Activated CD4-positive, alpha-beta T cell treated with anti-CD3 and anti-CD28 coated beads for 36 hours (primary cell): ENCODE results near the gene CDC14C. TPM values are rescaled to one million over a fixed set of nuclear protein-coding genes. Genes with fewer than 3 reads are reported as not detected.
"Not testable (repeated sequence)": the region's sequence is repeated elsewhere in the genome, so short reads cannot be mapped to it uniquely, and the experiment has no call there.

Experiments
- ATAC-seq: fragments of 200-7000 bp; cut with Tn5 transposase; one replicate; pipeline ENCODE4 v1.10.0; 2021; ENCODE audit warnings: mild to moderate bottlenecking, moderate library complexity
- CTCF ChIA-PET: fragments of 350-600 bp; sonication (Branson Sonifier 250); formaldehyde crosslinking; loops from one replicate; lab custom pipeline; 2021; ENCODE audit warnings: antibody characterized with exemption; lab: Charles Lee
- POLR2A ChIA-PET: fragments of 350-600 bp; sonication (Branson Sonifier 250); formaldehyde crosslinking; loops from one replicate; lab custom pipeline; 2021; ENCODE audit warnings: antibody characterized with exemption, inconsistent platforms; lab: Charles Lee
- DNase-seq: peaks from one replicate; pipeline ENCODE4 v3.0.0-alpha.2; 2020
- H3K27ac Mint-ChIP-seq: one replicate; pipeline ENCODE4 v1.8.0; 2021; ENCODE audit warnings: mixed read lengths
- H3K27me3 Mint-ChIP-seq: one replicate; pipeline ENCODE4 v1.8.0; 2021; ENCODE audit warnings: mixed read lengths
- H3K36me3 Mint-ChIP-seq: one replicate; pipeline ENCODE4 v1.8.0; 2021; ENCODE audit warnings: low read depth, mixed read lengths
- H3K4me1 Mint-ChIP-seq: one replicate; pipeline ENCODE4 v1.8.0; 2021; ENCODE audit warnings: mixed read lengths
- H3K4me3 Mint-ChIP-seq: one replicate; pipeline ENCODE4 v1.8.0; 2021; ENCODE audit warnings: mild to moderate bottlenecking, moderate library complexity, mixed read lengths
- H3K9me3 Mint-ChIP-seq: one replicate; pipeline ENCODE4 v1.8.0; 2021; ENCODE audit warnings: low read depth, mixed read lengths
- intact Hi-C, 2 experiments: fragments of 100-400 bp; cut with DNase I in 1 of 2; cut with micrococcal nuclease in 1 of 2; formaldehyde crosslinking; loops; one replicate each; pipeline versions ENCODE4 v1.14.2 to v1.15.1; 2022 to 2024; cut with DNase I, micrococcal nuclease
- total RNA-seq, 2 experiments: library from RNA; stranded (reverse); gene quantifications; one replicate each; pipeline ENCODE4 v1.2.3, GENCODE V29; 2021

The CDC14C gene
- not detected for total RNA-seq

GRCh38 chr7:48924433-48924832 lies at the start of gene CDC14C:
CDC14C (plus strand) TSS chr7:48924547; CDS start chr7:48924673, 126 bp downstream.
- POLR2A ChIA-PET = no interaction called here
- Mint-ChIP-seq H3K4me3 (no peak within 1 kb of the TSS), H3K9me3 (no peaks in the 10 kb centered on the region), H3K27me3 (no peaks in the 10 kb centered on the region), H3K4me1 (no peaks in the 10 kb centered on the region), H3K36me3 (no peaks in the 10 kb centered on the region), H3K27ac (no peak within 1 kb of the TSS)
- ATAC-seq = no peak
- DNase-seq = no peak
- intact Hi-C loops = no loop called here
- CTCF ChIA-PET = no interaction called here

- ChIA-PET CTCF (no interaction called here), POLR2A (no interaction called here)
- Mint-ChIP-seq H3K27me3 (no peaks in the 10 kb centered on the region), H3K36me3 (no peaks in the 10 kb centered on the region), H3K4me3 (no peak overlapping the region), H3K27ac (no peak overlapping the region), H3K9me3 (no peaks in the 10 kb centered on the region), H3K4me1 (no peaks in the 10 kb centered on the region)
- DNase-seq = peak; percentile 34
- intact Hi-C loops = loop anchor here in 1 of 2 experiments (2.0 kb wide), 1 partner anchor 576 kb away; no protein-coding TSS in a partner anchor
- ATAC-seq = no peak
These were observed 49.1 kb upstream of the CDC14C start for GRCh38 chr7:48875045-48875916.

GRCh38 chr7:48876087-48876486 lies 48.3 kb upstream of the CDC14C start:
- Mint-ChIP-seq H3K9me3 (no peaks in the 10 kb centered on the region), H3K27ac (no peak overlapping the region), H3K36me3 (no peaks in the 10 kb centered on the region), H3K4me1 (no peaks in the 10 kb centered on the region), H3K27me3 (no peaks in the 10 kb centered on the region), H3K4me3 (no peak overlapping the region)
- DNase-seq (no peak), ATAC-seq (no peak)
- CTCF ChIA-PET = no interaction called here
- intact Hi-C loops = no loop called here
- POLR2A ChIA-PET = no interaction called here

GRCh38 chr7:48880851-48881250 lies 43.5 kb upstream of the CDC14C start:
- DNase-seq (no peak), ATAC-seq (no peak)
- Mint-ChIP-seq H3K27ac (no peak overlapping the region), H3K4me1 (no peaks in the 10 kb centered on the region), H3K27me3 (no peaks in the 10 kb centered on the region), H3K9me3 (no peaks in the 10 kb centered on the region), H3K36me3 (no peaks in the 10 kb centered on the region), H3K4me3 (no peak overlapping the region)
- POLR2A ChIA-PET = no interaction called here
- intact Hi-C loops = no loop called here
- CTCF ChIA-PET = no interaction called here

GRCh38 chr7:48887500-48887899 lies 36.8 kb upstream of the CDC14C start:
- CTCF ChIA-PET = no interaction called here
- DNase-seq = no peak
- ATAC-seq = no peak
- H3K9me3 Mint-ChIP-seq = peaks cover 13% of the 10 kb centered on the region
- POLR2A ChIA-PET = no interaction called here
- no peaks in the 10 kb centered on the region for H3K27me3 Mint-ChIP-seq
- H3K4me3 Mint-ChIP-seq = no peak overlapping the region
- intact Hi-C loops = no loop called here
- H3K4me1 Mint-ChIP-seq = no peaks in the 10 kb centered on the region
- H3K36me3 Mint-ChIP-seq = peaks cover 2% of the 10 kb centered on the region
- no peak overlapping the region for H3K27ac Mint-ChIP-seq

- DNase-seq (no peak), ATAC-seq (no peak)
- Mint-ChIP-seq H3K9me3 (peaks cover 17% of the 10 kb centered on the region), H3K4me3 (no peak overlapping the region), H3K4me1 (no peaks in the 10 kb centered on the region), H3K27ac (no peak overlapping the region), H3K27me3 (no peaks in the 10 kb centered on the region), H3K36me3 (peaks cover 2% of the 10 kb centered on the region)
- intact Hi-C loops = no loop called here
- ChIA-PET POLR2A (no interaction called here), CTCF (no interaction called here)
These were observed 29.8 kb upstream of the CDC14C start for GRCh38 chr7:48894574-48894973.

- H3K27me3 Mint-ChIP-seq = no peaks in the 10 kb centered on the region
- POLR2A ChIA-PET = no interaction called here
These were observed 24.4 kb upstream of the CDC14C start for GRCh38 chr7:48899932-48900331.

GRCh38 chr7:48901966-48902365 lies 22.4 kb upstream of the CDC14C start:
- H3K4me3 Mint-ChIP-seq = no peak overlapping the region
- H3K36me3 Mint-ChIP-seq = no peaks in the 10 kb centered on the region
- no peaks in the 10 kb centered on the region for H3K9me3 Mint-ChIP-seq
- H3K27me3 Mint-ChIP-seq = no peaks in the 10 kb centered on the region
- ChIA-PET POLR2A (no interaction called here), CTCF (no interaction called here)
- no peaks in the 10 kb centered on the region for H3K4me1 Mint-ChIP-seq
- ATAC-seq (no peak), DNase-seq (no peak)
- intact Hi-C loops = no loop called here
- no peak overlapping the region for H3K27ac Mint-ChIP-seq

More at GRCh38 chr7:48899932-48900331, 24.4 kb upstream of the CDC14C start:
- H3K4me3 Mint-ChIP-seq = no peak overlapping the region
- DNase-seq (no peak), ATAC-seq (no peak)
- CTCF ChIA-PET = no interaction called here
- intact Hi-C loops = no loop called here
- no peak overlapping the region for H3K27ac Mint-ChIP-seq
- no peaks in the 10 kb centered on the region for H3K4me1 Mint-ChIP-seq
- H3K36me3 Mint-ChIP-seq = no peaks in the 10 kb centered on the region
- no peaks in the 10 kb centered on the region for H3K9me3 Mint-ChIP-seq

- no peak overlapping the region for H3K4me3 Mint-ChIP-seq
- ATAC-seq (no peak), DNase-seq (no peak)
- ChIA-PET CTCF (no interaction called here), POLR2A (no interaction called here)
- no peaks in the 10 kb centered on the region for H3K4me1 Mint-ChIP-seq
- H3K27me3 Mint-ChIP-seq = no peaks in the 10 kb centered on the region
- intact Hi-C loops = no loop called here
- no peaks in the 10 kb centered on the region for H3K36me3 Mint-ChIP-seq
- H3K9me3 Mint-ChIP-seq = peaks cover 6% of the 10 kb centered on the region
- no peak overlapping the region for H3K27ac Mint-ChIP-seq
These were observed 19.4 kb upstream of the CDC14C start for GRCh38 chr7:48904975-48905374.

GRCh38 chr7:48905686-48906085 lies 18.7 kb upstream of the CDC14C start:
- CTCF ChIA-PET, POLR2A ChIA-PET, H3K36me3 Mint-ChIP-seq, H3K4me3 Mint-ChIP-seq, H3K9me3 Mint-ChIP-seq, intact Hi-C loops, DNase-seq, ATAC-seq, H3K4me1 Mint-ChIP-seq, H3K27me3 Mint-ChIP-seq, H3K27ac Mint-ChIP-seq: not testable (repeated sequence)

GRCh38 chr7:48909887-48910286 lies 14.5 kb upstream of the CDC14C start:
- ATAC-seq, H3K4me3 Mint-ChIP-seq, H3K4me1 Mint-ChIP-seq, DNase-seq, H3K36me3 Mint-ChIP-seq, CTCF ChIA-PET, POLR2A ChIA-PET, intact Hi-C loops, H3K27me3 Mint-ChIP-seq, H3K27ac Mint-ChIP-seq: not testable (repeated sequence)
- peaks cover 19% of the 10 kb centered on the region for H3K9me3 Mint-ChIP-seq

GRCh38 chr7:48931481-48931880 lies 7.1 kb downstream of the CDC14C start:
- intact Hi-C loops = no loop called here
- no peaks in the 10 kb centered on the region for H3K36me3 Mint-ChIP-seq
- no peaks in the 10 kb centered on the region for H3K27me3 Mint-ChIP-seq
- H3K9me3 Mint-ChIP-seq = no peaks in the 10 kb centered on the region
- no peak for ATAC-seq
- no peak for DNase-seq
- CTCF ChIA-PET = no interaction called here
- POLR2A ChIA-PET = no interaction called here
- H3K27ac Mint-ChIP-seq = no peak overlapping the region
- H3K4me1 Mint-ChIP-seq = no peaks in the 10 kb centered on the region
- no peak overlapping the region for H3K4me3 Mint-ChIP-seq
